ENCODE data around the gene ZC3H18.

The ZC3H18 gene

GRCh38 chr16:88647178-88648070 is 77.2 kb downstream of the ZC3H18 start:
- ATAC-seq = no peak
- no peaks in the 10 kb centered on the region for H3K9me3 Mint-ChIP-seq
- H3K4me1 Mint-ChIP-seq = peaks cover 25% of the 10 kb centered on the region
- H3K36me3 Mint-ChIP-seq (ENCODE audit: low read depth) = peaks cover 10% of the 10 kb centered on the region
- no peaks in the 10 kb centered on the region for H3K27me3 Mint-ChIP-seq
- H3K27ac Mint-ChIP-seq = no peak overlapping the region
- DNase-seq = no peak
- H3K4me3 Mint-ChIP-seq = no peak overlapping the region

DNA sequence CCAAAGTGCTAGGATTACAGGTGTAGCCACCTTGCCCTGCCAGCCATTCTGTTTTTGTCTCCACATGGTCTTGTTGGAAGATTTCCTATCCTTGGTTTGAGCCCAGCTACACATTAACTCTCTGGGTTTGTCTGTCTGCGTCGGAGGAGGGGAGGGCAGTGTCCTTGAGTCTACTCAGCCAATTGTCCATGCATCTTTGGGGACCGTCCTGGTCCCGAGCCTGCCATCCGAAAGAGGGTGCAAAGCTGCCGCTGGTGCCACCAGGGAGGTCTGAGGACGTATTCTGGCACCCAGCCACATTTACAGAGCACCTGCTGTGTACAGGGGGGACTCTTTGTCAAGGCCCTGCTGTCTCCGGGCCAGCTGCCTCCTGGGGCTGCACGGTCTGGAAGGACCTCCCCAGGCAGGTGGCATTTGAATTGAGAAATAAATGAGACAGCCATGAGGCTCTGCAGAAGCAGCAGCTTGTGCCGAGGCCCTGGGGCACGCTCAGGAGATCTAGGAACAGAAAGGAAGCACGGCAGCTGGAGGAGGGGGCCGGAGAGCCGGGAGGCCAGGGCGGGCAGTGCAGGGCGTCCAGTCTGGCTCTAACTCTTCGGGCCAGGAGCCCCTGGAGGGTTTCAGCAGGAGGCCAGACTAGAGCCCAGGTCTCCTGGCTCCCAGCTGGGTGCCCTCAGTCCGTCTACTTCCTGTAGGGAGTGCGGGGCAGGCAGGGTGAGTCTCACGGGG is 79.2 kb downstream of the ZC3H18 start:
- H3K9me3 Mint-ChIP-seq = no peaks in the 10 kb centered on the region
- no peak for DNase-seq

GRCh38 chr16:88649924-88650748 is 79.9 kb downstream of the ZC3H18 start:
- H3K27ac Mint-ChIP-seq = peak overlapping the region; percentile 76
- H3K4me1 Mint-ChIP-seq = peaks cover 20% of the 10 kb centered on the region
- ATAC-seq (no peak), DNase-seq (peak; percentile 45)
- peaks cover 5% of the 10 kb centered on the region for H3K36me3 Mint-ChIP-seq (ENCODE audit: low read depth)
- no peaks in the 10 kb centered on the region for H3K27me3 Mint-ChIP-seq
- H3K4me3 Mint-ChIP-seq = peak overlapping the region; percentile 87
- no peaks in the 10 kb centered on the region for H3K9me3 Mint-ChIP-seq

More for the DNA sequence above, 79.2 kb downstream of the ZC3H18 start:
- Mint-ChIP-seq H3K27me3 (no peaks in the 10 kb centered on the region), H3K4me3 (peak overlapping the region; percentile 87), H3K36me3 (ENCODE audit: low read depth) (peaks cover 4% of the 10 kb centered on the region), H3K4me1 (peaks cover 25% of the 10 kb centered on the region), H3K27ac (peak overlapping the region; percentile 70)
- no peak for ATAC-seq

- Mint-ChIP-seq H3K27me3 (no peaks in the 10 kb centered on the region), H3K27ac (peak within 1 kb of the TSS; percentile 89), H3K4me3 (peak within 1 kb of the TSS; percentile 87), H3K4me1 (peaks cover 17% of the 10 kb centered on the region), H3K9me3 (no peaks in the 10 kb centered on the region), H3K36me3 (ENCODE audit: low read depth) (peaks cover 6% of the 10 kb centered on the region)
- ATAC-seq = peak; percentile 91
- peak; percentile 89 for DNase-seq
Observed at GRCh38 chr16:88650749-88651275, 80.6 kb downstream of the ZC3H18 start, which contains the start of gene CYBA. Gene CYBA, minus strand, starts transcription at chr16:88651053. Its CDS starts 40 bp downstream, at chr16:88651013.

DNA sequence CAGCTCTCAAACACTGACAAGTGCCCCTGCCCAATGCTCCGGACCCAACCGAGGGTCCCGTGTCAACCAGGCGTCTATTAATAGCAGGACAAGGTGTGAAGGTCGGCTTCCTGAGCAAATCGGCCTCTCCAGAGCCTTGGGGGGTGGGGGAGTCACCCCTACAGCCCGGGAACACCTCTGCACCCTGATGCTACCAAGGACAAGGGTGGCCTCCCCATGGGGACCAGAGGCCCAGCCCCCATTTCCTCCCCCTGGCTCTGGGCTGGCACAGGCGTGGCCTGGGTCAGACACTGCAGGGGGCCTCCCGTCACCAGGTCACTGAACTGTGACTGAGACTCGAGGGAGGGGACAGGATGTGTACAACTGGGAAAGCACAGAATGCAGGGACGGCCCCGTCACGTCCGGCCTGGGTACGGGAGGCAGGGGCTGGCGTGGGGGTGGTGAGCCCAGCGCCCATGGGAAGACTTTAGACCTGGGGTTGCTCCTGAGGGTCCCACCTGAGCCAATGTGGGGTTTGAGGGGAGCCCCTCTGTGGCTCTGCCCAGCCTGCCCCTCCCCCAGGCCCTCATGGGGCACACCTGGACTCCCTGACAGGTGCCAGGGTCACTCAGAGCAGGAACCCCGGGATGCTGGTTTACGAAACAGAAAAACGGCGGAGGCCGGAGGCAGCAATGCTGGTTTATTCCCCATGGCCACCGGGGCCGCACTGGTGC is 81.2 kb downstream of the ZC3H18 start:
- Mint-ChIP-seq H3K27me3 (no peaks in the 10 kb centered on the region), H3K4me3 (peak overlapping the region; percentile 87), H3K36me3 (ENCODE audit: low read depth) (peaks cover 6% of the 10 kb centered on the region), H3K9me3 (no peaks in the 10 kb centered on the region), H3K4me1 (peaks cover 17% of the 10 kb centered on the region), H3K27ac (peak overlapping the region; percentile 89)
- ATAC-seq (peak; percentile 92), DNase-seq (peak; percentile 85)

- Mint-ChIP-seq H3K36me3 (ENCODE audit: low read depth) (peaks cover 6% of the 10 kb centered on the region), H3K9me3 (no peaks in the 10 kb centered on the region), H3K4me3 (no peak overlapping the region), H3K27me3 (no peaks in the 10 kb centered on the region), H3K4me1 (peaks cover 17% of the 10 kb centered on the region), H3K27ac (peak overlapping the region; percentile 62)
- DNase-seq = no peak
- no peak for ATAC-seq
Observed at GRCh38 chr16:88651989-88652761, 82.0 kb downstream of the ZC3H18 start.

DNA sequence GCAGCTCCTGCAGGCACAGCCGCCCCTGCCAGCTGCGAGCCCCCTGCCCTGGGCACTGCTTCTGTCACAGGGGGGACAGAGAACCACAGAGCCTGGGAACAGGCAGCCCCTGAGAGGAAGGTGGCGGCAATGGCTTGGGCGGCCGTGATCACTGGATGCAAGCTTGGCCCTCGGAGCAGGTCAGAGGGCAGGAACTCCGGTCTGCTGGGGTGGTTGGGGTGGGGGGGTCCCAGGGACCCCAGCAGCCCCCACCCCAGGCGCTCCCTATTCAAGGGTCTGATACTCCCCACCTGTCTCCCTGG is 82.5 kb downstream of the ZC3H18 start:
- Mint-ChIP-seq H3K9me3 (no peaks in the 10 kb centered on the region), H3K27me3 (no peaks in the 10 kb centered on the region), H3K4me3 (no peak overlapping the region), H3K36me3 (ENCODE audit: low read depth) (peaks cover 6% of the 10 kb centered on the region), H3K27ac (no peak overlapping the region), H3K4me1 (peaks cover 17% of the 10 kb centered on the region)
- no peak for DNase-seq
- ATAC-seq = no peak

DNA sequence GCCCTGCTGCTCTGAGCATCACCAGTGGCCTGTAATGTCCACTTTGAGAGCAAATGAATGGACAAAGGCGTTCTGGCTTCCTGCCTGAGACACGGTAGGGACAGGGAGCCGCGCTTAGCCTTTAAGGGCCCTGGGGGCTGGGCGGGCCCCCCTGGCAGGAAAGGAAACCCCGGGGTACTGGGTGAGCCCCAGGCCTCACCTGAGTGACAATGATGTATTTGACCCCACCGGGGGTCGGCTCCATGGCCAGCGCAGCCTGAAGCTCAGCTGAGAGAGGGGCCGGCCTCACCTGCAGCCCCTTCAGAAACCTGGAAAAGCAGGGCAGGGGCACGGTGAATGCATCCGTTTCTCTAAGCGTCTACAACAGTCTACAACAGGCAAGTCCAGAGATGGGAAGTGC is 82.9 kb downstream of the ZC3H18 start:
- Mint-ChIP-seq H3K36me3 (ENCODE audit: low read depth) (peaks cover 6% of the 10 kb centered on the region), H3K9me3 (no peaks in the 10 kb centered on the region), H3K27me3 (no peaks in the 10 kb centered on the region), H3K27ac (no peak overlapping the region), H3K4me1 (peaks cover 17% of the 10 kb centered on the region), H3K4me3 (no peak overlapping the region)
- no peak for DNase-seq
- no peak for ATAC-seq

- no peak for DNase-seq
- no peak overlapping the region for H3K27ac Mint-ChIP-seq
- H3K36me3 Mint-ChIP-seq (ENCODE audit: low read depth) = peaks cover 6% of the 10 kb centered on the region
- H3K4me1 Mint-ChIP-seq = peaks cover 17% of the 10 kb centered on the region
- no peak overlapping the region for H3K4me3 Mint-ChIP-seq
- H3K9me3 Mint-ChIP-seq = no peaks in the 10 kb centered on the region
- no peaks in the 10 kb centered on the region for H3K27me3 Mint-ChIP-seq
- no peak for ATAC-seq
Observed at GRCh38 chr16:88653596-88654362, 83.6 kb downstream of the ZC3H18 start.

GRCh38 chr16:88654363-88655052 is 84.3 kb downstream of the ZC3H18 start:
- no peaks in the 10 kb centered on the region for H3K27me3 Mint-ChIP-seq
- H3K4me1 Mint-ChIP-seq = peaks cover 12% of the 10 kb centered on the region
- no peak for DNase-seq
- H3K9me3 Mint-ChIP-seq = no peaks in the 10 kb centered on the region
- peaks cover 3% of the 10 kb centered on the region for H3K36me3 Mint-ChIP-seq (ENCODE audit: low read depth)
- no peak for ATAC-seq
- H3K4me3 Mint-ChIP-seq = no peak overlapping the region
- no peak overlapping the region for H3K27ac Mint-ChIP-seq

DNA sequence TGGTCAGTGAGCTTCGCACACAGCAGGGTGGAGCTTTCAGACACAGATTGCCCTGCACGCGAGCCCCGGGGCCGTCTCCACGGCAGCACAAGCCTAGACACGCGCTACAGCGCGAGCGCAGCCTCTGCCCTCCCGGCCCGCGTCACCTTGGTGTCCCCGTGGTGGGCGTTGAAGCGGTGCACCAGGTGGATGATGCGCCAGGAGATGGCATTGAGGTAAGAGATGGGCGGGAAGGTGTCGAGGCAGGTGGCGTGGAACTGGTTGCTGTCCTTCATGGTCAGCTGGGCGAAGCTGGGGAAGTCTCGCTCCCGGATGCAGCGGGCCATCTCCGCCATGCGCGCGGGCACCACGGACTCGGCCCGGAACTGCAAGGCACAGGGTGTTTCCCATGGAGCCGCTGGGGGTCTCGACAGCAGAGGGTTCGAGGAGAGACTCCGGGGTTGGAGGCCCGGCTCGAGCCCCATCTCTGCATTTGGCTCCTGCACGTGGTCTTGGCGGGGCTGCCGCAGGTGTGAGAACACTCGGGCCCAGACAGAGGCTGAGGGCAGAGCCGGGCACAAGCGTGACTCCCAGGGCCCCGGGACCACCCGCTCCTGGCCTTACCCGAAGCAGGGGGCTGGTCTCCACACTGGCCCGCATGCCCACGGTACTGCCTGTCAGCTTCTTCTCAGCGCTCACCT is 85.0 kb downstream of the ZC3H18 start:
- Mint-ChIP-seq H3K36me3 (ENCODE audit: low read depth) (peaks cover 3% of the 10 kb centered on the region), H3K27ac (no peak overlapping the region), H3K4me3 (no peak overlapping the region), H3K27me3 (no peaks in the 10 kb centered on the region), H3K9me3 (no peaks in the 10 kb centered on the region), H3K4me1 (peaks cover 9% of the 10 kb centered on the region)
- ATAC-seq = no peak
- DNase-seq = no peak

GRCh38 chr16:88655733-88656281 is 85.6 kb downstream of the ZC3H18 start:
- Mint-ChIP-seq H3K4me1 (peaks cover 9% of the 10 kb centered on the region), H3K27me3 (no peaks in the 10 kb centered on the region), H3K27ac (no peak overlapping the region), H3K4me3 (no peak overlapping the region), H3K9me3 (no peaks in the 10 kb centered on the region), H3K36me3 (ENCODE audit: low read depth) (peaks cover 3% of the 10 kb centered on the region)
- DNase-seq = no peak
- no peak for ATAC-seq

Measured in activated naive CD8-positive, alpha-beta T cell treated with anti-CD3 and anti-CD28 coated beads, Interleukin-2, amount 50 U/mL, for 24 hours (primary cell).